HCT116 (cell line): ENCODE results near the gene IL4.

Experiments
- CTCF ChIP-seq, 3 experiments: fragments of 200-600 bp in 1 of 3; sonication (generic) in 1 of 3; IDR thresholded peaks in 2 of 3; conservative IDR thresholded peaks in 1 of 3; 2 replicates each; pipeline ENCODE4 v1.5.1; 2012 to 2017; ENCODE audit warnings: low read depth in 2 of 3, low read length in 2 of 3, antibody characterized with exemption in 1 of 3, borderline replicate concordance in 1 of 3, control low read depth in 1 of 3, mild to moderate bottlenecking in 1 of 3, mixed read lengths in 1 of 3, mixed run types in 1 of 3, moderate library complexity in 1 of 3; ENCODE audit not compliant: insufficient read depth in 1 of 3
- EZH2phosphoT487 ChIP-seq: fragments of 200-600 bp; IDR thresholded peaks from 2 replicates; pipeline ENCODE4 v1.6.1; 2018; ENCODE audit warnings: antibody characterized with exemption, borderline replicate concordance
- JUND ChIP-seq: IDR thresholded peaks from 2 replicates; pipeline ENCODE4 v1.6.1; 2012
- POLR2A ChIP-seq: IDR thresholded peaks from 2 replicates; pipeline ENCODE4 v1.7.0; 2011; ENCODE audit warnings: borderline replicate concordance; ENCODE audit not compliant: insufficient read depth, insufficient read length; ENCODE audit errors: extremely low read depth
- POLR2AphosphoS5 ChIP-seq: IDR thresholded peaks from 2 replicates; pipeline ENCODE4 v1.6.1; 2011; ENCODE audit warnings: mild to moderate bottlenecking, low read depth, low read length, moderate library complexity
- RAD21 ChIP-seq: IDR thresholded peaks from 2 replicates; pipeline ENCODE4 v1.6.1; 2012; ENCODE audit warnings: low read depth, mild to moderate bottlenecking
- TCF7L2 ChIP-seq: IDR thresholded peaks from 2 replicates; pipeline ENCODE4 v1.7.0; 2011; ENCODE audit warnings: borderline replicate concordance, inconsistent platforms; ENCODE audit not compliant: insufficient read depth, insufficient read length; ENCODE audit errors: extremely low read depth
- YY1 ChIP-seq: IDR thresholded peaks from 2 replicates; pipeline ENCODE4 v1.6.1; 2011; ENCODE audit warnings: low read length, low read depth, moderate library complexity, mild to moderate bottlenecking; ENCODE audit not compliant: insufficient replicate concordance; ENCODE audit errors: extremely low read depth

- TF ChIP-seq CTCF (IDR thresholded peaks at IDR 0.05 in 2 of 3, conservative IDR thresholded peaks at IDR 0.05 in 1 of 3; ENCODE audit: borderline replicate concordance in 1 of 3, insufficient read depth in 1 of 3, low read depth in 2 of 3, low read length in 2 of 3) = no peak
- no peak for TF ChIP-seq POLR2AphosphoS5
- TF ChIP-seq TCF7L2 = no peak
- no peak for TF ChIP-seq YY1
- no peak for TF ChIP-seq JUND
- no peak for TF ChIP-seq POLR2A
- TF ChIP-seq RAD21 = no peak
- TF ChIP-seq EZH2phosphoT487 = no peak
Observed at GRCh38 chr5:132667761-132668705, 5.8 kb upstream of the IL4 start.
